CD4-positive, alpha-beta T cell treated with Interleukin-6 for 4 hours (primary cell): Measurements from ENCODE around the gene SMARCA1.
A peak's percentile ranks its signal among the peaks of the same experiment; 100 is the strongest.
"Not testable (repeated sequence)": the region's sequence is repeated elsewhere in the genome, so short reads cannot be mapped to it uniquely, and the experiment has no call there.

Experiments used
- DNase-seq: peaks from one replicate; pipeline ENCODE4 v3.0.0-alpha.2; 2020; ENCODE audit warnings: mixed read lengths

SMARCA1 gene

GRCh38 chrX:129523079-129523911, at the start of gene SMARCA1:
Gene SMARCA1, minus strand, starts transcription at chrX:129523490. Its CDS starts 120 bp downstream, at chrX:129523370.
- DNase-seq, result peak; percentile 32

- DNase-seq, result no peak
Measured at GRCh38 chrX:129572422-129572821, 49.1 kb upstream of the SMARCA1 start.

GRCh38 chrX:129568349-129568748, 45.1 kb upstream of the SMARCA1 start:
- DNase-seq, result no peak

- no peak for DNase-seq
Measured at GRCh38 chrX:129566073-129566472, 42.8 kb upstream of the SMARCA1 start.

GRCh38 chrX:129565046-129565650, 41.9 kb upstream of the SMARCA1 start:
- no peak for DNase-seq

GRCh38 chrX:129564345-129564744, 41.1 kb upstream of the SMARCA1 start:
- DNase-seq, result not testable (repeated sequence)

GRCh38 chrX:129561453-129561852, 38.2 kb upstream of the SMARCA1 start:
- DNase-seq, result no peak

- no peak for DNase-seq
Measured at GRCh38 chrX:129559783-129560182, 36.5 kb upstream of the SMARCA1 start.

GRCh38 chrX:129557844-129558480, 34.7 kb upstream of the SMARCA1 start:
- DNase-seq, result no peak

- DNase-seq, result no peak
Measured at GRCh38 chrX:129556806-129557315, 33.6 kb upstream of the SMARCA1 start.

- not testable (repeated sequence) for DNase-seq
Measured at GRCh38 chrX:129554816-129555215, 31.5 kb upstream of the SMARCA1 start.

- DNase-seq, result no peak
Measured at GRCh38 chrX:129553619-129554288, 30.5 kb upstream of the SMARCA1 start.

- no peak for DNase-seq
Measured at GRCh38 chrX:129549124-129549523, 25.8 kb upstream of the SMARCA1 start.

- DNase-seq, result no peak
Measured at GRCh38 chrX:129545408-129545807, 22.1 kb upstream of the SMARCA1 start.

GRCh38 chrX:129544780-129545179, 21.5 kb upstream of the SMARCA1 start:
- no peak for DNase-seq

GRCh38 chrX:129540722-129541184, 17.5 kb upstream of the SMARCA1 start:
- DNase-seq, result peak; percentile 2

GRCh38 chrX:129540068-129540653, 16.9 kb upstream of the SMARCA1 start, which contains the start of gene OCRL:
Gene OCRL, plus strand, starts transcription at chrX:129540259. Its CDS starts 181 bp downstream, at chrX:129540440.
- DNase-seq, result peak; percentile 60

GRCh38 chrX:129534816-129535578, 11.7 kb upstream of the SMARCA1 start:
- no peak for DNase-seq

- DNase-seq, result no peak
Measured at GRCh38 chrX:129531132-129531531, 7.8 kb upstream of the SMARCA1 start.

- DNase-seq, result no peak
Measured at GRCh38 chrX:129530410-129530809, 7.1 kb upstream of the SMARCA1 start.

- no peak for DNase-seq
Measured at GRCh38 chrX:129529685-129530281, 6.5 kb upstream of the SMARCA1 start.
